RWPE2 (cell line): ENCODE data around the gene PRF1.

ENCODE experiments used
- ATAC-seq: fragments of 200-7000 bp; cut with Tn5 transposase; 3 replicates; pipeline ENCODE4 v1.9.1; 2021; ENCODE audit warnings: low read depth
- DNase-seq: peaks from one replicate; pipeline ENCODE4 v3.0.0-alpha.2; 2020; ENCODE audit warnings: low spot score
- H3K27ac ChIP-seq: fragments of 450-650 bp; 2 replicates; pipeline ENCODE4 v1.5.1; 2017; ENCODE audit warnings: mild to moderate bottlenecking; ENCODE audit not compliant: poor library complexity, severe bottlenecking
- H3K27me3 ChIP-seq: fragments of 250-450 bp; sonication (Bioruptor Pico); 2 replicates; pipeline ENCODE4 v1.5.1; 2021; ENCODE audit warnings: mild to moderate bottlenecking, moderate library complexity; ENCODE audit not compliant: insufficient read depth, poor library complexity, severe bottlenecking
- H3K36me3 ChIP-seq: fragments of 250-450 bp; sonication (Bioruptor Pico); 2 replicates; pipeline ENCODE4 v1.5.1; 2020; ENCODE audit warnings: low read depth, mild to moderate bottlenecking, moderate library complexity
- H3K4me1 ChIP-seq: fragments of 250-450 bp; sonication (Bioruptor Pico); 2 replicates; pipeline ENCODE4 v1.5.1; 2021; ENCODE audit warnings: mild to moderate bottlenecking, moderate library complexity; ENCODE audit not compliant: insufficient read depth, poor library complexity, severe bottlenecking
- H3K4me3 ChIP-seq: fragments of 250-450 bp; sonication (Bioruptor Pico); 2 replicates; pipeline ENCODE4 v1.5.1; 2021; ENCODE audit warnings: mild to moderate bottlenecking, moderate library complexity; ENCODE audit not compliant: severe bottlenecking
- H3K9me3 ChIP-seq: fragments of 250-450 bp; sonication (Bioruptor Pico); 2 replicates; pipeline ENCODE4 v1.5.1; 2021; ENCODE audit warnings: mild to moderate bottlenecking, moderate library complexity; ENCODE audit not compliant: severe bottlenecking
- CTCF ChIP-seq: fragments of 450-650 bp; IDR thresholded peaks from one replicate; pipeline ENCODE4 v1.5.1; 2017; ENCODE audit warnings: mild to moderate bottlenecking, moderate library complexity; ENCODE audit not compliant: poor library complexity, severe bottlenecking

PRF1 gene

GRCh38 chr10:70557086-70557845, 45.3 kb downstream of the PRF1 start:
- H3K36me3 ChIP-seq = no peaks in the 10 kb centered on the region
- H3K4me3 ChIP-seq = no peak overlapping the region
- DNase-seq (peak; percentile 44), ATAC-seq (no peak)
- H3K9me3 ChIP-seq = no peaks in the 10 kb centered on the region
- no peak for TF ChIP-seq CTCF
- H3K27me3 ChIP-seq = no peaks in the 10 kb centered on the region
- no peak overlapping the region for H3K27ac ChIP-seq
- H3K4me1 ChIP-seq = no peaks in the 10 kb centered on the region

- Histone ChIP-seq H3K4me1 (no peaks in the 10 kb centered on the region), H3K4me3 (no peak overlapping the region), H3K36me3 (no peaks in the 10 kb centered on the region), H3K27ac (no peak overlapping the region), H3K9me3 (no peaks in the 10 kb centered on the region), H3K27me3 (no peaks in the 10 kb centered on the region)
- no peak for DNase-seq
- no peak for TF ChIP-seq CTCF
- ATAC-seq = no peak
Observed at GRCh38 chr10:70555371-70555770, 47.2 kb downstream of the PRF1 start.

GRCh38 chr10:70552586-70552985, 50.0 kb downstream of the PRF1 start:
- H3K4me3 ChIP-seq = no peak overlapping the region
- no peak for DNase-seq
- H3K27ac ChIP-seq = no peak overlapping the region
- no peaks in the 10 kb centered on the region for H3K36me3 ChIP-seq
- TF ChIP-seq CTCF = no peak
- H3K4me1 ChIP-seq = no peaks in the 10 kb centered on the region
- no peaks in the 10 kb centered on the region for H3K9me3 ChIP-seq
- no peak for ATAC-seq
- no peaks in the 10 kb centered on the region for H3K27me3 ChIP-seq

- no peak overlapping the region for H3K4me3 ChIP-seq
- no peaks in the 10 kb centered on the region for H3K4me1 ChIP-seq
- H3K27ac ChIP-seq = no peak overlapping the region
- DNase-seq (no peak), ATAC-seq (no peak)
- TF ChIP-seq CTCF = no peak
- no peaks in the 10 kb centered on the region for H3K9me3 ChIP-seq
- H3K27me3 ChIP-seq = no peaks in the 10 kb centered on the region
- no peaks in the 10 kb centered on the region for H3K36me3 ChIP-seq
Observed at GRCh38 chr10:70551971-70552422, 50.5 kb downstream of the PRF1 start.

GRCh38 chr10:70551466-70551865, 51.1 kb downstream of the PRF1 start:
- no peak overlapping the region for H3K27ac ChIP-seq
- no peak for ATAC-seq
- H3K9me3 ChIP-seq = no peaks in the 10 kb centered on the region
- no peak for TF ChIP-seq CTCF
- H3K36me3 ChIP-seq = no peaks in the 10 kb centered on the region
- H3K4me1 ChIP-seq = no peaks in the 10 kb centered on the region
- H3K27me3 ChIP-seq = no peaks in the 10 kb centered on the region
- no peak overlapping the region for H3K4me3 ChIP-seq
- DNase-seq = no peak
